DND-41 (cell line): Measurements from ENCODE around the gene PBX3.

Source experiments
- ATAC-seq: fragments of 200-7000 bp; cut with Tn5 transposase; 3 replicates; pipeline ENCODE4 v1.9.1; 2021; ENCODE audit warnings: low read depth; ENCODE audit not compliant: insufficient read depth
- DNase-seq: peaks from one replicate; pipeline ENCODE4 v3.0.0-alpha.2; 2020
- H2AFZ ChIP-seq: 2 replicates; pipeline ENCODE4 v1.6.0; 2012; ENCODE audit warnings: low read depth, low read length
- H3K27ac ChIP-seq: 2 replicates; pipeline ENCODE4 v1.5.1; 2012; ENCODE audit warnings: low read length, inconsistent platforms
- H3K27me3 ChIP-seq: fragments of 200-600 bp; sonication (generic); 2 replicates; pipeline ENCODE4 v1.6.0; 2012; ENCODE audit warnings: low read length, mild to moderate bottlenecking, inconsistent platforms; ENCODE audit not compliant: insufficient read depth, poor library complexity
- H3K36me3 ChIP-seq: 2 replicates; pipeline ENCODE4 v1.5.1; 2012; ENCODE audit warnings: low read length, inconsistent platforms; ENCODE audit not compliant: insufficient read depth
- H3K4me1 ChIP-seq: 2 replicates; pipeline ENCODE4 v1.5.1; 2012; ENCODE audit warnings: mild to moderate bottlenecking, low read length; ENCODE audit not compliant: insufficient read depth
- H3K4me2 ChIP-seq: 2 replicates; pipeline ENCODE4 v1.6.0; 2012; ENCODE audit warnings: mild to moderate bottlenecking, moderate library complexity, low read length, inconsistent platforms; ENCODE audit not compliant: insufficient read depth
- H3K4me3 ChIP-seq, 2 experiments: fragments of 200-600 bp in 1 of 2; shearing (Covaris generic) in 1 of 2; 2 replicates each; pipeline ENCODE4 v1.5.1; 2012 to 2016; ENCODE audit warnings: inconsistent platforms in 2 of 2, low read length in 2 of 2, mild to moderate bottlenecking in 2 of 2, low read depth in 1 of 2, moderate library complexity in 1 of 2
- H3K79me2 ChIP-seq: 2 replicates; pipeline ENCODE4 v1.6.0; 2012; ENCODE audit warnings: low read length, inconsistent platforms; ENCODE audit not compliant: insufficient read depth
- H3K9ac ChIP-seq: 2 replicates; pipeline ENCODE4 v1.6.0; 2012; ENCODE audit warnings: low read depth, mild to moderate bottlenecking, inconsistent platforms, low read length, moderate library complexity
- H3K9me3 ChIP-seq: 2 replicates; pipeline ENCODE4 v1.5.1; 2012; ENCODE audit warnings: low read length, moderate library complexity, mild to moderate bottlenecking, inconsistent platforms; ENCODE audit not compliant: insufficient read depth, severe bottlenecking
- H4K20me1 ChIP-seq: 2 replicates; pipeline ENCODE4 v1.6.0; 2012; ENCODE audit warnings: low read length; ENCODE audit not compliant: insufficient read depth
- CTCF ChIP-seq: IDR thresholded peaks from 2 replicates; pipeline ENCODE4 v1.5.1; 2012; ENCODE audit warnings: borderline replicate concordance, low read length, moderate library complexity, mild to moderate bottlenecking; ENCODE audit not compliant: poor library complexity, severe bottlenecking; ENCODE audit errors: extremely low read depth
- EZH2 ChIP-seq: IDR thresholded peaks from 3 replicates; pipeline ENCODE4 v1.6.1; 2012; ENCODE audit warnings: borderline replicate concordance, low read depth, mild to moderate bottlenecking, moderate library complexity, low read length, inconsistent platforms; ENCODE audit not compliant: severe bottlenecking

PBX3 gene

GRCh38 chr9:125732562-125732961, 14.6 kb upstream of the PBX3 start:
- Histone ChIP-seq H3K4me2 (no peak overlapping the region), H4K20me1 (no peaks in the 10 kb centered on the region), H3K36me3 (no peaks in the 10 kb centered on the region), H3K9me3 (no peaks in the 10 kb centered on the region), H2AFZ (no peak overlapping the region), H3K9ac (no peak overlapping the region), H3K79me2 (no peaks in the 10 kb centered on the region), H3K27me3 (no peaks in the 10 kb centered on the region), H3K4me1 (no peaks in the 10 kb centered on the region), H3K4me3 (no peak overlapping the region), H3K27ac (no peak overlapping the region)
- TF ChIP-seq EZH2 (no peak), CTCF (no peak)
- ATAC-seq = no peak
- no peak for DNase-seq

- no peak for DNase-seq
- Histone ChIP-seq H4K20me1 (no peaks in the 10 kb centered on the region), H3K4me2 (no peak overlapping the region), H2AFZ (no peak overlapping the region), H3K9ac (no peak overlapping the region), H3K79me2 (no peaks in the 10 kb centered on the region), H3K27ac (no peak overlapping the region), H3K27me3 (no peaks in the 10 kb centered on the region), H3K4me1 (no peaks in the 10 kb centered on the region), H3K36me3 (no peaks in the 10 kb centered on the region), H3K4me3 (no peak overlapping the region), H3K9me3 (no peaks in the 10 kb centered on the region)
- TF ChIP-seq CTCF (no peak), EZH2 (no peak)
- no peak for ATAC-seq
Measured at GRCh38 chr9:125739436-125739835, 7.7 kb upstream of the PBX3 start.

GRCh38 chr9:125742657-125743056, 4.5 kb upstream of the PBX3 start:
- Histone ChIP-seq H3K9me3 (no peaks in the 10 kb centered on the region), H3K27ac (no peak overlapping the region), H3K4me2 (no peak overlapping the region), H3K79me2 (peaks cover under 1% of the 10 kb centered on the region; the same call in 1 of the 2 replicates), H3K4me3 (no peak overlapping the region), H2AFZ (no peak overlapping the region), H3K4me1 (peaks cover 13% of the 10 kb centered on the region), H3K36me3 (no peaks in the 10 kb centered on the region), H3K9ac (no peak overlapping the region), H4K20me1 (no peaks in the 10 kb centered on the region), H3K27me3 (no peaks in the 10 kb centered on the region)
- TF ChIP-seq CTCF = no peak
- no peak for TF ChIP-seq EZH2
- ATAC-seq = no peak
- no peak for DNase-seq
